Endothelial cell of umbilical vein (primary cell): Measurements from ENCODE around the gene ZNF92. TPM values are rescaled to one million over a fixed set of nuclear protein-coding genes. Genes with fewer than 3 reads are reported as not detected.

Experiments used
- BruUV-seq: library from RNA; stranded (reverse); fragments of 400-500 nt; replicated peaks from 2 replicates; lab custom pipeline; 2021; lab: Mats Ljungman, UMichigan
- CTCF ChIA-PET: fragments of 300-600, 350-600 bp; sonication (Branson Sonifier 250); formaldehyde crosslinking; loops from one replicate; lab custom pipeline; 2021; ENCODE audit warnings: antibody characterized with exemption, inconsistent platforms; lab: Charles Lee
- POLR2A ChIA-PET: fragments of 300-600, 350-600 bp; sonication (Branson Sonifier 250); formaldehyde crosslinking; loops from one replicate; lab custom pipeline; 2021; ENCODE audit warnings: antibody characterized with exemption, inconsistent platforms; lab: Charles Lee
- DNase-seq: peaks from one replicate; pipeline ENCODE4 v3.0.0-alpha.2; 2011; ENCODE audit warnings: low read depth, low spot score
- FAIRE-seq: peaks from 2 replicates; lab custom pipeline; 2011; peaks lifted over from hg19 to GRCh38; lab: Jason Lieb, UNC
- H2AFZ ChIP-seq: 2 replicates; pipeline ENCODE4 v1.6.0; 2012; ENCODE audit warnings: low read depth, low read length, control low read depth, inconsistent platforms
- H3K27ac ChIP-seq: 2 replicates; pipeline ENCODE4 v1.5.1; 2011; ENCODE audit warnings: low read depth, mild to moderate bottlenecking, control low read depth, low read length, moderate library complexity; ENCODE audit not compliant: insufficient read depth
- H3K27me3 ChIP-seq, 2 experiments: 2 replicates each; pipeline versions ENCODE4 v1.6.0 to v1.6.1; 2011; ENCODE audit warnings: low read length in 2 of 2, mixed read lengths in 1 of 2; ENCODE audit not compliant: control insufficient read depth in 2 of 2, insufficient read depth in 2 of 2
- H3K36me3 ChIP-seq, 2 experiments: 2 replicates in 1 of 2; 3 replicates in 1 of 2; pipeline ENCODE4 v1.5.1; 2011; ENCODE audit warnings: low read length in 2 of 2, mild to moderate bottlenecking in 1 of 2, moderate library complexity in 1 of 2; ENCODE audit not compliant: control insufficient read depth in 2 of 2, insufficient read depth in 2 of 2; ENCODE audit errors: extremely low read depth in 1 of 2
- H3K4me1 ChIP-seq: 3 replicates; pipeline ENCODE4 v1.5.1; 2011; ENCODE audit warnings: mild to moderate bottlenecking, low read length; ENCODE audit not compliant: control insufficient read depth, insufficient read depth; ENCODE audit errors: extremely low read depth
- H3K4me2 ChIP-seq: 2 replicates; pipeline ENCODE4 v1.6.1; 2011; ENCODE audit warnings: low read length, control low read depth, mixed read lengths; ENCODE audit not compliant: insufficient read depth
- H3K4me3 ChIP-seq, 3 experiments: fragments of 200-600 bp in 1 of 3; sonication (generic), shearing (Covaris generic) in 1 of 3; replicated peaks in 1 of 3; 2 replicates each; pipeline ENCODE4 v1.5.1; 2011 to 2016; ENCODE audit warnings: control low read depth in 3 of 3, low read length in 3 of 3, mild to moderate bottlenecking in 2 of 3, inconsistent platforms in 1 of 3, low read depth in 1 of 3, moderate library complexity in 1 of 3; ENCODE audit not compliant: insufficient read depth in 1 of 3
- H3K79me2 ChIP-seq: 2 replicates; pipeline ENCODE4 v1.6.0; 2012; ENCODE audit warnings: low read length, inconsistent platforms; ENCODE audit not compliant: control insufficient read depth, insufficient read depth
- H3K9ac ChIP-seq: replicated peaks from 2 replicates; pipeline ENCODE3; 2011; ENCODE audit warnings: low read length, control low read depth; ENCODE audit not compliant: insufficient read depth; ENCODE audit errors: extremely low read depth
- H3K9me1 ChIP-seq: replicated peaks from 3 replicates; pipeline ENCODE4 v1.6.0; 2011; ENCODE audit warnings: mild to moderate bottlenecking, low read length; ENCODE audit not compliant: control insufficient read depth, insufficient read depth; ENCODE audit errors: extremely low read depth
- H3K9me3 ChIP-seq: replicated peaks from 2 replicates; pipeline ENCODE4 v1.5.1; 2012; ENCODE audit warnings: low read length, inconsistent platforms; ENCODE audit not compliant: control insufficient read depth, insufficient read depth
- H4K20me1 ChIP-seq: replicated peaks from 2 replicates; pipeline ENCODE3; 2011; ENCODE audit warnings: mild to moderate bottlenecking, low read length; ENCODE audit not compliant: control insufficient read depth, insufficient read depth; ENCODE audit errors: extremely low read depth
- EZH2 ChIP-seq: IDR thresholded peaks from 2 replicates; pipeline ENCODE4 v1.6.1; 2012; ENCODE audit warnings: borderline replicate concordance, low read depth, mild to moderate bottlenecking, moderate library complexity, low read length, inconsistent platforms; ENCODE audit not compliant: severe bottlenecking
- FOS ChIP-seq: IDR thresholded peaks from 2 replicates; pipeline ENCODE4 v1.6.1; 2011; ENCODE audit warnings: mild to moderate bottlenecking, low read length, moderate library complexity, borderline replicate concordance; ENCODE audit not compliant: insufficient read depth
- GATA2 ChIP-seq: IDR thresholded peaks from 2 replicates; pipeline ENCODE4 v1.7.0; 2011; ENCODE audit warnings: low read depth, mild to moderate bottlenecking, moderate library complexity, mixed read lengths, low read length; ENCODE audit not compliant: insufficient read length, insufficient read depth
- JUN ChIP-seq: IDR thresholded peaks from 2 replicates; pipeline ENCODE4 v1.6.1; 2011; ENCODE audit warnings: borderline replicate concordance, low read depth; ENCODE audit not compliant: insufficient read length, insufficient read depth
- MYC ChIP-seq: IDR thresholded peaks from one replicate; pipeline ENCODE4 v1.6.1; 2011; ENCODE audit warnings: mild to moderate bottlenecking, low read depth, low read length
- POLR2A ChIP-seq: IDR thresholded peaks from 2 replicates; pipeline ENCODE4 v1.6.1; 2012; ENCODE audit warnings: low read depth, mild to moderate bottlenecking, control low read depth, low read length
- POLR2AphosphoS5 ChIP-seq: IDR thresholded peaks from 2 replicates; pipeline ENCODE4 v1.6.1; 2012; ENCODE audit warnings: low read depth, mild to moderate bottlenecking, control low read depth, low read length, moderate library complexity; ENCODE audit not compliant: insufficient read depth
- dilution Hi-C: fragments of 300-500 bp; cut with MboI; formaldehyde crosslinking; loops from one replicate; pipeline ENCODE4 v1.15.0; 2019; ENCODE audit warnings: low sequenced_read_pairs; ENCODE audit not compliant: extremely low pct_ligation_motif_present
- intact Hi-C: fragments of 100-400 bp; cut with micrococcal nuclease; formaldehyde crosslinking; loops from one replicate; pipeline ENCODE4 v1.10.0; 2022
- polyA plus RNA-seq, 4 experiments: library from polyadenylated mRNA; depleted of rRNA in 3 of 4; stranded (reverse) in 3 of 4; unstranded in 1 of 4; fragments of >200 nt; gene quantifications; 2 replicates each; pipeline versions ENCODE4 v1.2.1 to v1.2.3, GENCODE V29; 2011 to 2012; ENCODE audit warnings: missing spikeins in 1 of 4
- total RNA-seq: library from RNA; stranded (reverse); gene quantifications from 2 replicates; pipeline ENCODE4 v1.2.3, GENCODE V29; 2021
- TF ChIP-seq, protein P1 (sequence below), 2 donors: IDR thresholded peaks; 1 replicate in 1 of 2; 2 replicates in 1 of 2; pipeline ENCODE4 v1.5.1; 2011; ENCODE audit warnings: low read length in 2 of 2, mild to moderate bottlenecking in 2 of 2, moderate library complexity in 2 of 2, control low read depth in 1 of 2, inconsistent platforms in 1 of 2, low read depth in 1 of 2; ENCODE audit not compliant: insufficient read depth in 1 of 2; ENCODE audit errors: extremely low read depth in 1 of 2
- TF ChIP-seq, protein P2 (sequence below): IDR thresholded peaks from 2 replicates; pipeline ENCODE4 v1.6.1; 2011; ENCODE audit not compliant: insufficient read depth, insufficient read length

Gene ZNF92
- total and polyA plus RNA-seq, 2 donors (not counting 3 experiments of a cell fraction or from before 2014, with no cell fraction given) = 0.90 to 8.9 TPM

DNA sequence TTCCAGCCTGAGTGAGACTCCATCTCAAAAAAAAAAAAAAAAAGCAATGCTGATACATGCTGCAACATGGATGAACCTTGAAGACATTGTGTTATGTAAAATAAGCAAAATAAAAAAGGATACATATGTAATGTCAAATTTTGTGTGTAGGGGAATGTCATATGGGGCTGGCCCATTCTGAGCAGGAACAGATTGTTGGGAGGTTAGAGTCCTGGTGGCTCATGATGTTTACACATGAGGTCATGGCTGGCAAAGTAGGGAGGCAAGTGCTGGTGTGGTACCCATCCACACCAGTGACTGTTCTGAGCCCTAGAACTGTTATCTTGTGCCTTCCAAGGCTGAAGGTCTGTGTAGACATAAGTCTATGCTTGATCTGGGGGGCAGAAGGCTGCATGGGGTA is 37.6 kb downstream of the ZNF92 start:
- H2AFZ ChIP-seq = no peak overlapping the region
- no peaks in the 10 kb centered on the region for H3K9me3 ChIP-seq
- FAIRE-seq = no peak
- no peaks in the 10 kb centered on the region for H4K20me1 ChIP-seq
- H3K79me2 ChIP-seq = no peaks in the 10 kb centered on the region
- no peaks in the 10 kb centered on the region for H3K36me3 ChIP-seq
- no peaks in the 10 kb centered on the region for H3K9me1 ChIP-seq
- no TSS peak for BruUV-seq
- no peak for DNase-seq
- TF ChIP-seq JUN (no peak), FOS (no peak), GATA2 (no peak), MYC (no peak), POLR2AphosphoS5 (no peak), POLR2A (no peak), EZH2 (no peak)
- TF ChIP-seq, protein P1, sequence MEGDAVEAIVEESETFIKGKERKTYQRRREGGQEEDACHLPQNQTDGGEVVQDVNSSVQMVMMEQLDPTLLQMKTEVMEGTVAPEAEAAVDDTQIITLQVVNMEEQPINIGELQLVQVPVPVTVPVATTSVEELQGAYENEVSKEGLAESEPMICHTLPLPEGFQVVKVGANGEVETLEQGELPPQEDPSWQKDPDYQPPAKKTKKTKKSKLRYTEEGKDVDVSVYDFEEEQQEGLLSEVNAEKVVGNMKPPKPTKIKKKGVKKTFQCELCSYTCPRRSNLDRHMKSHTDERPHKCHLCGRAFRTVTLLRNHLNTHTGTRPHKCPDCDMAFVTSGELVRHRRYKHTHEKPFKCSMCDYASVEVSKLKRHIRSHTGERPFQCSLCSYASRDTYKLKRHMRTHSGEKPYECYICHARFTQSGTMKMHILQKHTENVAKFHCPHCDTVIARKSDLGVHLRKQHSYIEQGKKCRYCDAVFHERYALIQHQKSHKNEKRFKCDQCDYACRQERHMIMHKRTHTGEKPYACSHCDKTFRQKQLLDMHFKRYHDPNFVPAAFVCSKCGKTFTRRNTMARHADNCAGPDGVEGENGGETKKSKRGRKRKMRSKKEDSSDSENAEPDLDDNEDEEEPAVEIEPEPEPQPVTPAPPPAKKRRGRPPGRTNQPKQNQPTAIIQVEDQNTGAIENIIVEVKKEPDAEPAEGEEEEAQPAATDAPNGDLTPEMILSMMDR (IDR thresholded peaks at IDR 0.05; ENCODE audit: extremely low read depth in 1 of 2, insufficient read depth in 1 of 2, low read depth in 1 of 2, low read length in 2 of 2) = no peak
- TF ChIP-seq, protein P2, sequence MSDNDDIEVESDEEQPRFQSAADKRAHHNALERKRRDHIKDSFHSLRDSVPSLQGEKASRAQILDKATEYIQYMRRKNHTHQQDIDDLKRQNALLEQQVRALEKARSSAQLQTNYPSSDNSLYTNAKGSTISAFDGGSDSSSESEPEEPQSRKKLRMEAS = no peak
- no peak overlapping the region for H3K9ac ChIP-seq
- intact Hi-C loops = no loop called here
- H3K27ac ChIP-seq = no peak overlapping the region
- no peak overlapping the region for H3K4me3 ChIP-seq
- peaks cover 5% of the 10 kb centered on the region for H3K4me1 ChIP-seq
- CTCF ChIA-PET = no interaction called here
- dilution Hi-C loops = no loop called here
- H3K27me3 ChIP-seq = peaks cover 0 to 2% of the 10 kb centered on the region in 2 experiments
- POLR2A ChIA-PET = no interaction called here
- H3K4me2 ChIP-seq = no peak overlapping the region
